CD4-positive, alpha-beta memory T cell (primary cell): ENCODE data around the gene TPST2. TPM values are rescaled to one million over a fixed set of nuclear protein-coding genes. Genes with fewer than 3 reads are reported as not detected.

Source experiments
- CTCF ChIA-PET: fragments of 350-600 bp; sonication (Branson Sonifier 250); formaldehyde crosslinking; loops from one replicate; lab custom pipeline; 2021; ENCODE audit warnings: inconsistent platforms; ENCODE audit not compliant: partially characterized antibody; lab: Charles Lee
- POLR2A ChIA-PET: fragments of 350-600 bp; sonication (Branson Sonifier 250); formaldehyde crosslinking; loops from one replicate; lab custom pipeline; 2021; ENCODE audit not compliant: partially characterized antibody; lab: Charles Lee
- DNase-seq, 5 donors: peaks; one replicate each; pipeline versions ENCODE4 v3.0.0 to v3.0.0-alpha.2; 2020 to 2022; ENCODE audit warnings: mixed read lengths in 1 of 5
- H3K27ac ChIP-seq: one replicate; pipeline ENCODE4 v1.7.0; 2013; ENCODE audit warnings: low read depth, low read length
- H3K27me3 ChIP-seq: 2 replicates; pipeline ENCODE4 v1.7.0; 2013; ENCODE audit warnings: mild to moderate bottlenecking, low read length, moderate library complexity; ENCODE audit not compliant: insufficient read depth
- H3K36me3 ChIP-seq: 2 replicates; pipeline ENCODE4 v1.7.0; 2013; ENCODE audit warnings: mild to moderate bottlenecking, low read length, moderate library complexity; ENCODE audit not compliant: insufficient read depth
- H3K4me1 ChIP-seq: 2 replicates; pipeline ENCODE4 v1.7.0; 2013; ENCODE audit warnings: mild to moderate bottlenecking, low read length, moderate library complexity; ENCODE audit not compliant: insufficient read depth
- H3K4me3 ChIP-seq, 2 donors: one replicate each; pipeline ENCODE4 v1.7.0; 2013; ENCODE audit warnings: low read length in 2 of 2, mild to moderate bottlenecking in 1 of 2
- H3K9me3 ChIP-seq, 2 donors: one replicate each; pipeline ENCODE4 v1.7.0; 2013; ENCODE audit warnings: low read length in 2 of 2, control low read depth in 1 of 2; ENCODE audit not compliant: control insufficient read depth in 1 of 2
- H3K27ac Mint-ChIP-seq, 7 donors: one replicate each; pipeline ENCODE4 v1.8.0; 2020 to 2021; ENCODE audit warnings: mixed read lengths in 7 of 7, mild to moderate bottlenecking in 6 of 7, inconsistent platforms in 3 of 7, moderate library complexity in 3 of 7
- H3K27me3 Mint-ChIP-seq, 2 donors: one replicate each; pipeline ENCODE4 v1.8.0; 2020 to 2021; ENCODE audit warnings: mixed read lengths in 2 of 2
- H3K36me3 Mint-ChIP-seq, 2 donors: one replicate each; pipeline ENCODE4 v1.8.0; 2020 to 2021; ENCODE audit warnings: mixed read lengths in 2 of 2, inconsistent platforms in 1 of 2, mild to moderate bottlenecking in 1 of 2
- H3K4me1 Mint-ChIP-seq, 4 donors: one replicate each; pipeline ENCODE4 v1.8.0; 2020 to 2021; ENCODE audit warnings: mixed read lengths in 4 of 4, mild to moderate bottlenecking in 1 of 4
- H3K4me3 Mint-ChIP-seq, 8 donors: one replicate each; pipeline ENCODE4 v1.8.0; 2020 to 2021; ENCODE audit warnings: mixed read lengths in 8 of 8, mild to moderate bottlenecking in 7 of 8, moderate library complexity in 6 of 8, inconsistent platforms in 3 of 8
- H3K9me3 Mint-ChIP-seq, 8 donors: one replicate each; pipeline ENCODE4 v1.8.0; 2020 to 2021; ENCODE audit warnings: mixed read lengths in 8 of 8, mild to moderate bottlenecking in 5 of 8, inconsistent platforms in 3 of 8, moderate library complexity in 1 of 8
- intact Hi-C: fragments of 100-400 bp; cut with micrococcal nuclease; formaldehyde crosslinking; loops from one replicate; pipeline ENCODE4 v1.15.1; 2023
- polyA plus RNA-seq, 2 donors: library from polyadenylated mRNA; unstranded; fragments of 300-500 nt; fragmentation: Illumina TruSeq; gene quantifications; one replicate each; pipeline ENCODE4 v1.2.3, GENCODE V29; 2021
- total RNA-seq, 2 experiments: library from RNA; stranded (reverse); gene quantifications; one replicate each; pipeline ENCODE4 v1.2.3, GENCODE V29; 2021

The TPST2 gene
- total and polyA plus RNA-seq, 4 experiments from 2014 or later, result 23.9 to 47.8 (median 37.2) TPM

DNA sequence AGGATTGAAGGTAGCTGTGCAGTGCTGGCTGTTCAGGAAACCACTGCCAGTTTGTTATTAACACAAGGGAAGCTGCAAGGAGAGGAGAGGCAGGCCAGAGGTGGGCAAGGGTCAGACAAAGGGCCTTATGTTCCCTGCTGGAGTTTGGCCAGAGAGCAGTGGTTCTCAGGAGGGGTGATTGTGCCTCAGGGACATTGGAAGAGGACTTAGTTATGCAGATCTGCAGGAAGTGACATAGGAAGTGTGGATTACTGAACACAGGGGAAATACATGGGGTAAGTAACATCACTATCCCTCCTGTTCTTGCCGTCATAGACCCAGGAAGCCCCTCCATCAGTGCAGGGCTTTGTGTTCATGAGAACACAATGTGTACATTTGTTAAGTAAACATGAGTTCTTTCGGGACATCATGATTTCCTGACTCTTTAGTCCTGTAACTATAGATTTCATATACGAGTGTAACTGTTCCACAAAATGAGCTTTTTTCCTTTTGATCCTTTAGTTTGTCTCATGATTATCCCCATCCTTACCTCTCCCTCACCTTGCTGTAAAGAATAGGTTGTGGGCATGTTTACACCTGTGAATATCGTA lies 100.4 kb downstream of the TPST2 start:
- Histone ChIP-seq H3K27ac (no peak overlapping the region), H3K9me3 (no peaks in the 10 kb centered on the region), H3K4me1 (peaks cover 19% of the 10 kb centered on the region), H3K36me3 (peaks cover 66% of the 10 kb centered on the region), H3K27me3 (no peaks in the 10 kb centered on the region), H3K4me3 (no peak overlapping the region)
- Mint-ChIP-seq H3K27ac (peak overlapping the region in 3 of 7 donors; percentile 67 to 80 (median 67)), H3K36me3 (peaks cover 44 to 72% of the 10 kb centered on the region in 2 donors), H3K27me3 (no peaks in the 10 kb centered on the region), H3K4me1 (peaks cover 15 to 20% (median 17%) of the 10 kb centered on the region in 4 donors), H3K9me3 (no peaks in the 10 kb centered on the region), H3K4me3 (no peak overlapping the region)
- intact Hi-C loops, result no loop called here
- ChIA-PET CTCF (no interaction called here), POLR2A (interaction anchor here (0.6 to 1.1 kb wide), 2 partner anchors 11 to 152 kb away, joined by 3 read pairs; no protein-coding TSS in a partner anchor)
- no peak for DNase-seq

DNA sequence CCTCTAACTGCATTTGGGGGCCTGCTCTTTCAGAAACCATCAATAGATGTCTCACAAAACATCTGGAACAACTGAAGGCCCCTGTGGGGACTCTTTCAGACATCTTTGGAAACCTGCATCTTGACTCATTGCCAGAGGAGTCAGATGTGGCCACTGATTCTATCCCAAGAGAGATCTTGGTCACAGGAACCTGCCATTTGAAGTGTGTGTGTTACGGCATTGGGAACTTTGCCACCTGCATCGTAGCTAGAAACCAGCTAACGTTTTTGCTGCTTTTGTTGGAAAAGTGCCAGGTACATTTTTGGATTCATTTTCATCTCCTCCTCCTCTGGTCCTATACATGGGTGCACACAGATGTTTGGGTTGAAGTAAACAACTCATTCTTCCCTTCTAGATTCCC lies 101.9 kb downstream of the TPST2 start:
- Mint-ChIP-seq H3K9me3 (peaks cover 0 to 3% (median 0%) of the 10 kb centered on the region in 8 donors), H3K4me3 (no peak overlapping the region), H3K27ac (peak overlapping the region in 5 of 7 donors; percentile 37 to 65 (median 42)), H3K4me1 (peaks cover 21 to 36% (median 27%) of the 10 kb centered on the region in 4 donors), H3K36me3 (peaks cover 38 to 66% of the 10 kb centered on the region in 2 donors), H3K27me3 (no peaks in the 10 kb centered on the region)
- intact Hi-C loops, result no loop called here
- Histone ChIP-seq H3K4me3 (no peak overlapping the region), H3K4me1 (peaks cover 27% of the 10 kb centered on the region), H3K27ac (no peak overlapping the region), H3K36me3 (peaks cover 52% of the 10 kb centered on the region), H3K9me3 (no peaks in the 10 kb centered on the region), H3K27me3 (no peaks in the 10 kb centered on the region)
- no peak for DNase-seq
- POLR2A ChIA-PET, result no interaction called here
- CTCF ChIA-PET, result no interaction called here

DNA sequence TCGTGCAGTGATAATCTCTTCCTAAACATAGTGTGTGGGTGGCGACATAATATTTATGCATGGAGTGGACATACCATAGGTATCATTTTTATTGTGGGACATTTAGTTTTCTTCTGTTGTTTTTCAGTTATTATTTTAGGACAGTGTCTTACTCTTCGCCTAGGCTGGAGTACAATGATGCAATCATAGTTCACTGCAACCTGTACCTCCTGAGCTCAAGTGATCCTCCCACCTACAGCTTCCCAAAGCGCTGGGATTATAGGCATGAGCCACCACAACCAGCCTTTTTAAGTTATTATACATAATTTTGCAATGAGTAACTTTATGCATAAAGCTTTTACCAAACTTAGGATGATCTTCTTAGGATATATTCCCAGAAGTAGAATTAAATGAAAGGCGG lies 103.5 kb downstream of the TPST2 start:
- no peaks in the 10 kb centered on the region for H3K9me3 ChIP-seq
- CTCF ChIA-PET, result no interaction called here
- peaks cover 34 to 52% (median 41%) of the 10 kb centered on the region in 4 donors for H3K4me1 Mint-ChIP-seq
- peaks cover 43% of the 10 kb centered on the region for H3K4me1 ChIP-seq
- intact Hi-C loops, result no loop called here
- peaks cover 37% of the 10 kb centered on the region for H3K36me3 ChIP-seq
- POLR2A ChIA-PET, result interaction anchor here (6.4 kb wide), 1 partner anchor 28 kb away, joined by 68 read pairs; the partner anchor contains the start of gene TFIP11
- H3K36me3 Mint-ChIP-seq, result peaks cover 31 to 60% of the 10 kb centered on the region in 2 donors
- no peaks in the 10 kb centered on the region for H3K27me3 ChIP-seq
- H3K9me3 Mint-ChIP-seq, result peaks cover 0 to 3% (median 0%) of the 10 kb centered on the region in 8 donors
- no peaks in the 10 kb centered on the region for H3K27me3 Mint-ChIP-seq
- no peak for DNase-seq
- peak overlapping the region in 3 of 8 donors; percentile 42 to 61 (median 51) for H3K4me3 Mint-ChIP-seq
- no peak overlapping the region for H3K27ac ChIP-seq
- H3K4me3 ChIP-seq, result no peak overlapping the region
- H3K27ac Mint-ChIP-seq, result peak overlapping the region in 5 of 7 donors; percentile 2 to 93 (median 88)

DNA sequence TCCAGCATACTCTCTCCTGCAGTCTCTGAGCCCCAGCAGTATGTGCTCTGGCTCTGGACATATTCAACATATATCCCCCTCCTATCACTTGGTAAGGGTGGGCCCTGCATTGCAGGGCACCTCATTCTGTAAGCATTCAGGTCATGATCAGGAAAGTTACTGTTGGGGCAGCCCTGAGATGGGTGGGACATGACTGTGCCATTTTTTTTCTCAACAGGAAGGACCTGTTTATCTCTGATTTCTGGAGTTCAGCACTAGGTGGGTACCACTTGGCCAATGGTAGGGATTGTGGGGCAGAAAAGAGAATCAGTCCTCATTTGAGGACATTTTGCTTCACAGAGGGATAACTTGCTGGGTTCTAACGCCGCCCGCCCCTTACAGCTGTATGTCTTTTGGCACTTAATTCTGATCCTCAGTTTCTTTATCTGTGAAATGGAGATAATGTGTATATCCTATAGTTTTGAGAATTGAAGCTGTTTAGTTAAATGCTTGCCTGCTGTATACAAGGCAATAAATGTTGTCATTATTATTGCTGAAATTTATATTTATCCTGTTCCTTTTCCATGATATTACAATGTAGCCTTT lies 104.0 kb downstream of the TPST2 start:
- H3K4me1 Mint-ChIP-seq, result peaks cover 38 to 57% (median 46%) of the 10 kb centered on the region in 4 donors
- Histone ChIP-seq H3K4me3 (no peak overlapping the region), H3K27ac (no peak overlapping the region), H3K27me3 (no peaks in the 10 kb centered on the region), H3K4me1 (peaks cover 48% of the 10 kb centered on the region), H3K36me3 (peaks cover 32% of the 10 kb centered on the region), H3K9me3 (no peaks in the 10 kb centered on the region)
- POLR2A ChIA-PET, result interaction anchor here (4.4 to 6.4 kb wide), 2 partner anchors 28 to 186 kb away, joined by 65 to 68 read pairs; partner anchors contain the start of gene TFIP11
- intact Hi-C loops, result no loop called here
- peak overlapping the region; percentile 26 to 97 (median 88) for H3K27ac Mint-ChIP-seq
- no peak for DNase-seq
- peak overlapping the region in 5 of 8 donors; percentile 13 to 78 (median 28) for H3K4me3 Mint-ChIP-seq
- no peaks in the 10 kb centered on the region for H3K27me3 Mint-ChIP-seq
- CTCF ChIA-PET, result interaction anchor here (1.8 to 2.4 kb wide), 2 partner anchors 16 to 119 kb away, joined by 4 to 8 read pairs; no protein-coding TSS in a partner anchor
- H3K36me3 Mint-ChIP-seq, result peaks cover 32 to 60% of the 10 kb centered on the region in 2 donors
- H3K9me3 Mint-ChIP-seq, result peaks cover 0 to 3% (median 0%) of the 10 kb centered on the region in 8 donors

DNA sequence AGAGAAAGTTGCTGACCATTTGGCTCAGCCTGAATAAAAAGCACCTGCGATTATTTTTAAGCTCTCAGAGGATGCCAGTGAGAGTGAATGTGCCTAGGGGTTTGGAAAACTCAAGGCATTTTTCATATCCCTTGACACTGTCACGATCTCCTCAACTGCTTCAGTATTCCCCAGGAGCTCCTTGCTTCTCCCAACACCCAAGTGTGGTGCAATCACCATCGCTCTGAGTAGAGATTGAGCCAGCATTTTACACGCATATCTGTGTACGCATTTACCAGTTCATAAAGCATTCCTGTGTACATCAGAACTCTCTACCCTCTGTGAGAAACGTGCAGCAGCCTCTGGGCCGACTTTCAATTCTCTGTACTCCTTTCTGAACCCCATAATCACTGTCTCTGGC lies 104.9 kb downstream of the TPST2 start:
- CTCF ChIA-PET, result interaction anchor here (0.9 to 4.1 kb wide), 4 partner anchors 17 to 181 kb away, joined by 3 to 17 read pairs (median 6); no protein-coding TSS in a partner anchor
- H3K4me3 Mint-ChIP-seq, result peak overlapping the region; percentile 28 to 92 (median 56)

DNA sequence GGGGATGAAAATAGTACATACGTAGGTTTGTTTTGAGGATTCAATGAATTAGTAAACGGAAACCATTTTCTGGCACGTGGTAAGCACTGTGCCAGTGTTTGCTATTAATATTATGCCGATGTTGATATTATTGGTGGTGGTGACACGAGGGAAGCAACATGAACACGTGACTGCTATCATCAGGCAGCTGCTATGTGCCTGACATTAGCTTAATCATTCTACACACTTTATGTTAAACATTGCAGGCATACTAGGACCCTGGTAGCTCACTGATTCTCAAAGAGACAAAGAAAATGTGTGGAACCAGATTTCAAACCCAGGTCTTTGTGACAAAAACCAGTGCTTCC lies 105.6 kb downstream of the TPST2 start:
- peak overlapping the region; percentile 93 to 99 (median 98) for H3K27ac Mint-ChIP-seq
- peak in 4 of 5 donors; percentile 39 to 66 (median 46) for DNase-seq
- H3K4me1 Mint-ChIP-seq, result peaks cover 48 to 73% (median 60%) of the 10 kb centered on the region in 4 donors
- H3K4me1 ChIP-seq, result peaks cover 64% of the 10 kb centered on the region
- POLR2A ChIA-PET, result interaction anchor here (1.0 to 6.4 kb wide), 20 partner anchors 8 to 207 kb away, joined by 3 to 68 read pairs (median 6); partner anchors contain the start of genes ASPHD2, MIAT, TFIP11 and TPST2
- peaks cover 0 to 3% (median 0%) of the 10 kb centered on the region in 8 donors for H3K9me3 Mint-ChIP-seq
- peaks cover 24 to 53% of the 10 kb centered on the region in 2 donors for H3K36me3 Mint-ChIP-seq
- H3K36me3 ChIP-seq, result peaks cover 17% of the 10 kb centered on the region
- peak overlapping the region; percentile 51 to 92 for H3K4me3 ChIP-seq
- H3K4me3 Mint-ChIP-seq, result peak overlapping the region; percentile 89 to 98 (median 92)
- peak overlapping the region; percentile 95 for H3K27ac ChIP-seq
- H3K9me3 ChIP-seq, result no peaks in the 10 kb centered on the region
- intact Hi-C loops, result no loop called here
- H3K27me3 ChIP-seq, result no peaks in the 10 kb centered on the region
- CTCF ChIA-PET, result interaction anchor here (0.9 to 4.1 kb wide), 4 partner anchors 18 to 182 kb away, joined by 3 to 17 read pairs (median 6); no protein-coding TSS in a partner anchor
- no peaks in the 10 kb centered on the region for H3K27me3 Mint-ChIP-seq

More for the DNA sequence above, 104.9 kb downstream of the TPST2 start:
- H3K4me1 ChIP-seq, result peaks cover 57% of the 10 kb centered on the region
- intact Hi-C loops, result no loop called here
- no peaks in the 10 kb centered on the region for H3K27me3 Mint-ChIP-seq
- DNase-seq, result no peak
- POLR2A ChIA-PET, result interaction anchor here (1.0 to 6.4 kb wide), 9 partner anchors 7 to 206 kb away, joined by 3 to 68 read pairs (median 25); partner anchors contain the start of genes ASPHD2 and TFIP11
- H3K27ac Mint-ChIP-seq, result peak overlapping the region; percentile 26 to 97 (median 88)
- peaks cover 24% of the 10 kb centered on the region for H3K36me3 ChIP-seq
- H3K36me3 Mint-ChIP-seq, result peaks cover 30 to 53% of the 10 kb centered on the region in 2 donors
- no peaks in the 10 kb centered on the region for H3K27me3 ChIP-seq
- no peak overlapping the region for H3K27ac ChIP-seq
- H3K9me3 ChIP-seq, result no peaks in the 10 kb centered on the region
- H3K9me3 Mint-ChIP-seq, result peaks cover 0 to 3% (median 0%) of the 10 kb centered on the region in 8 donors
- no peak overlapping the region for H3K4me3 ChIP-seq
- H3K4me1 Mint-ChIP-seq, result peaks cover 41 to 66% (median 53%) of the 10 kb centered on the region in 4 donors
